GM12873 (cell line): Measurements from ENCODE around the gene SEMA3G.

Experiments
- CTCF ChIP-seq: IDR thresholded peaks from 2 replicates; pipeline ENCODE4 v1.5.1; 2012; ENCODE audit warnings: low read depth, mild to moderate bottlenecking, moderate library complexity, low read length, control low read depth; ENCODE audit not compliant: insufficient read depth; ENCODE audit errors: missing control alignments

Gene SEMA3G

GRCh38 chr3:52444860-52445793, at the start of gene SEMA3G:
Gene SEMA3G, minus strand, starts transcription at chr3:52445103. Its CDS starts 76 bp downstream, at chr3:52445027.
- peak; percentile 69 for TF ChIP-seq CTCF

DNA sequence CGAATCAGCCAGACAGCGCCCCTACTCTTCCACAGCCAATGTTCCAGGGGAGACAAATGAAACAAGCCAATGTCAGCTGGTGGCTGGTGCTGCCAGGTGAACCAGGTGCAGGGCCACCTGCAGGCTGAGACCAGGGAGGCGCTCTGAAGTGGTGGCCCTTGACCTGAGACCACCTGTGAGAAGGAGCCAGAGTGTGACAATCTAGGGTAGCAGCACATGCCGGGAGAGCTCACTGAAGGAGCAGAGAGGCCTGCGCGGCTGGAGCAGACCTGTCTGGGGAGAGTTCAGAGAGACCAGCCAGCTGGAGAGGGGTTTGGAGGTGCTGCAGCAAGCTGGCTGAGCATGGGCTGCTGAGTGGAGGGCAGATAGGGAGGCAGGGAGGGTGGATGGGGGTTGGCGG, 49.5 kb upstream of the SEMA3G start:
- TF ChIP-seq CTCF: no peak

DNA sequence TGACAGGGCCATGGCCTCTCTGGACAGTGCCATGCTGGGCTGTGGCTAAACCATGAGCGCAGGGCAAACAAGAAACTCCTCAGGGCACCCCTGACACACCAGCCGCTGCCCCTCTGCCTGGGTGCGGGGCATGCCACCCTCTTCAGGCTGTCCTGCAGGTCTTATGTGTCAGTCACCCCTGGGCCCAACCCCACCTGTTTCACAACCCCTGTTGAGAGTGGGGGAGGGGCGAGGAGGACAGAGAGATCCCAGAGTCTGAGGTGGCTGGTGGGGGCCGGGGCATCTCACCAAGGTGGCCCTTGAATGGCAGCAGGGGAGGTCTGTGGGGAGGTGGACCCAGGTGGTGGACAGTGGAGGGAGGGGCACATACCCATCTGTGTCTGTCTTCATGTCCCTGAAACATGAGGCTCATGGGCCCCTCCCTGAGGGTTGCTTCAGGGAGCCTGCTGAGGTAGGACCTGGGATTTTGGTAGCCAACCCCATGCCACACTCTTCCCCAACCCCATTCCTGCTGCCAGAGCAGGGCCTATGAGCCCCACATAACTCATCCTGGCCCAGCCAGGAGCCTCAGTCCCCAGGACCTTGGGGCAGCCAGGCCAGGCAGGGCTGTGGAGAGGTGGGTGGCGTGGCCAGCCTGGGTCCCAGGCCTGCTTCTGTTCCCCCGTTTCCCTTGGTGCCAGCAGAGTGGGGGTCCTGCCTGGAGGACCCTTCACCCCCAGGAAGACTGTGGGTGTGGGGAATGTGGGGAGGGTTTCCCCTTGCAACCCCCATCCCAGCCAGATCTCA, 48.5 kb upstream of the SEMA3G start:
- no peak for TF ChIP-seq CTCF

- no peak for TF ChIP-seq CTCF
These were observed 47.2 kb upstream of the SEMA3G start for GRCh38 chr3:52492059-52492458.

DNA sequence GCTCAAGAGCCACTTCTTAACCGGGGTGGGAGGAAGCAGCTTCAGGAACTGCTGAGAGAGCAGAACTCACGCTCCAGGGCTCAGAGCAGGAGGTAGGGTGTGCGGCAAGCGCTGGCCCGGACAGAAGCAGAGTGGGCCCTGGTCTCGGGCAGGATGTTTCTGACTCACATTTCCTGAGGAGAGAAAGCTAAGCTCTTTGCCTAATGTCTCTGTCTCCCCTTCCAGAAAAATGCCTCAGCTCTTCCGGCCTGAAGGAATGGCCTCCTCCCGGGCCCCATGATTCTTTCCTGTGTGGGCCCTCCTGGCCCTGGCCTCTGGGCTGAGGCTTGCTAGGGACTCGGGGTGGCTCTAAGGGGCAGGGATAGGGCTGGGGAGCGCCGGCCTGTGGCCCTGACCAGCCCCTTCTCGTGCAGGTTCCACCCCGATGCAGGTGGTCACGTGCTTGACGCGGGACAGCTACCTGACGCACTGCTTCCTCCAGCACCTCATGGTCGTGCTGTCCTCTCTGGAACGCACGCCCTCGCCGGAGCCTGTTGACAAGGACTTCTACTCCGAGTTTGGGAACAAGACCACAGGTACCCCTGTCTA, 46.1 kb upstream of the SEMA3G start:
- no peak for TF ChIP-seq CTCF

- no peak for TF ChIP-seq CTCF
These were observed 45.4 kb upstream of the SEMA3G start for GRCh38 chr3:52490035-52490938.

DNA sequence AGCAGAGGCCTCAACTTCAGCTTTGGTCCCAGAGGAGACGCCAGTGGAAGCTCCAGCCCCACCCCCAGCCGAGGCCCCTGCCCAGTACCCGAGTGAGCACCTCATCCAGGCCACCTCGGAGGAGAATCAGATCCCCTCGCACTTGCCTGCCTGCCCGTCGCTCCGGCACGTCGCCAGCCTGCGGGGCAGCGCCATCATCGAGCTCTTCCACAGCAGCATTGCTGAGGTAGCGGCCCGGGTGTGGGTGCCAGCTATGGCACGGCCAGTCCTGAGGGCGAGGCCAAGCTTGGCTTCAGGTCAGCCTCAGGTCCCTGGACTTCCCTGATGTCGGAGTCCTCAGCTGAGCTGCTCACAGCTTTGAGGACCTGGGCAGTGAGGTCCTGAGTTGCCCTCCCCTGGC, 44.5 kb upstream of the SEMA3G start:
- TF ChIP-seq CTCF: no peak
